Measurements from ENCODE around the gene COMMD3.
"Not testable (repeated sequence)": the region's sequence is repeated elsewhere in the genome, so short reads cannot be mapped to it uniquely, and the experiment has no call there.

COMMD3 gene

DNA sequence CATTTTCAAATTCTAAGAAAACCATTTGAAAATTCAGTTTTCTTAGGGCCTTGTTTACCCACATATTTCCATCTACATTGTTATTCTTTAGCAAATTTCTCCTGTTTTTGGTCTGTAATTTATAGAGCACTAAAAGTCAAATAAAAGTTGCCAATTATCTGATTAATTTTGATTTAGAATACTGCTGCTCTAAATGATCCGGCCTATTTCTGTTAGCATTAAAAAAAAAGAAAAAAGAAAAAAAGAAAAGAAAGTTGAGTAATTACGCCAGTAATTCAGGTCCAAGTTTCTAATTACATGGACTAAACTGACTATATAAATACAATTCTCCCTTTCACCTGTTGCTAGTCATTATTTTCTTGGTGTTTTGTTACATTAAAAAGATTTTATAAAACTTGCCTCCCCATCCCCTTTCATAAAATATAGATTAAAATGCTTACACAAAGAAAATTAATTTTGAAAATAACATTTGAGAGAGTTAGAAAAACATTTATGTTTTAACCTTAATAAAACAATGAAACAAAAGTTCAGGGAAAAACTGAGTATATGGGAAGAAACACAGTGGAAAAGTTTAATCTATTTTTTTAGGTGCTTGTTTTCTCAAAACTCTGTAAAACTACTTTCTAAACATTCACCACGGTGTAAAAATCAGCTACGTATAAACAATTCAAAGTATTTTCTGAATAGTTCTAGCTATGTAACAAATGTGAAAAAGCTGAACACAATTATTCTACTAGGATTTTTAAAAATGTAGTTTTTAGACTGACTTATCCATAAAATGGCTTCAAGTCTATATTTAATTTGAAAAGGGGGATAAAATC, 6.8 kb upstream of the COMMD3 start:
- H3K4me3 ChIP-seq (ENCODE audit: control insufficient read depth, low read depth, low read length) = no peak overlapping the region
- DNase-seq (ENCODE audit: low read depth) = no peak
- TF ChIP-seq, protein P1, sequence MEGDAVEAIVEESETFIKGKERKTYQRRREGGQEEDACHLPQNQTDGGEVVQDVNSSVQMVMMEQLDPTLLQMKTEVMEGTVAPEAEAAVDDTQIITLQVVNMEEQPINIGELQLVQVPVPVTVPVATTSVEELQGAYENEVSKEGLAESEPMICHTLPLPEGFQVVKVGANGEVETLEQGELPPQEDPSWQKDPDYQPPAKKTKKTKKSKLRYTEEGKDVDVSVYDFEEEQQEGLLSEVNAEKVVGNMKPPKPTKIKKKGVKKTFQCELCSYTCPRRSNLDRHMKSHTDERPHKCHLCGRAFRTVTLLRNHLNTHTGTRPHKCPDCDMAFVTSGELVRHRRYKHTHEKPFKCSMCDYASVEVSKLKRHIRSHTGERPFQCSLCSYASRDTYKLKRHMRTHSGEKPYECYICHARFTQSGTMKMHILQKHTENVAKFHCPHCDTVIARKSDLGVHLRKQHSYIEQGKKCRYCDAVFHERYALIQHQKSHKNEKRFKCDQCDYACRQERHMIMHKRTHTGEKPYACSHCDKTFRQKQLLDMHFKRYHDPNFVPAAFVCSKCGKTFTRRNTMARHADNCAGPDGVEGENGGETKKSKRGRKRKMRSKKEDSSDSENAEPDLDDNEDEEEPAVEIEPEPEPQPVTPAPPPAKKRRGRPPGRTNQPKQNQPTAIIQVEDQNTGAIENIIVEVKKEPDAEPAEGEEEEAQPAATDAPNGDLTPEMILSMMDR (IDR thresholded peaks at IDR 0.05; ENCODE audit: control insufficient read depth, insufficient read depth, low read depth, low read length, missing control alignments) = no peak

DNA sequence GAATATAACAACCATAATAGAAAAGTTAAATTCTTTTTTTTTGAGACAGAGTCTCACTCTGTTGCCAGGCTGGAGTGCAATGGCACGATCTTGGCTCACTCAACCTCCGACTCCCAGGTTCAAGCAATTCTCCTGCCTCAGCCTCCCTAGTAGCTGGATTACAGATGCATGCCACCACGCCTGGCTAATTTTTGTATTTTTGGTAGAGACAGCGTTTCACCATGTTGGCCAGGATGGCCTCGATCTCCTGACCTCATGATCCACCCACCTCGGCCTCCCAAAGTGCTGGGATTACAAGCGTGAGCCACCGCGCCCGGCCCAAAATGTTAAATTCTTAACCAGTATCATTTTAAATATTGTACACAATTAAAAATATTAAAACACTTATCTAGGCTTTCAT, 6.2 kb upstream of the COMMD3 start:
- not testable (repeated sequence) for DNase-seq (ENCODE audit: low read depth)

GRCh38 chr10:22310928-22311327, 5.3 kb upstream of the COMMD3 start:
- DNase-seq (ENCODE audit: low read depth) = no peak
- TF ChIP-seq, protein P1 (IDR thresholded peaks at IDR 0.05; ENCODE audit: control insufficient read depth, insufficient read depth, low read depth, low read length, missing control alignments) = no peak
- H3K4me3 ChIP-seq (ENCODE audit: control insufficient read depth, low read depth, low read length) = no peak overlapping the region

More for the DNA sequence above, 6.2 kb upstream of the COMMD3 start:
- not testable (repeated sequence) for H3K4me3 ChIP-seq (ENCODE audit: control insufficient read depth, low read depth, low read length)

- TF ChIP-seq, protein P1 (IDR thresholded peaks at IDR 0.05; ENCODE audit: control insufficient read depth, insufficient read depth, low read depth, low read length, missing control alignments) = no peak
- H3K4me3 ChIP-seq (ENCODE audit: control insufficient read depth, low read depth, low read length) = no peak overlapping the region
- no peak for DNase-seq (ENCODE audit: low read depth)
Observed at GRCh38 chr10:22314852-22315251, 1.3 kb upstream of the COMMD3 start.

- DNase-seq (ENCODE audit: low read depth) = no peak
- peak overlapping the region; percentile 80 for H3K4me3 ChIP-seq (ENCODE audit: control insufficient read depth, low read depth, low read length)
- TF ChIP-seq, protein P1 (IDR thresholded peaks at IDR 0.05; ENCODE audit: control insufficient read depth, insufficient read depth, low read depth, low read length, missing control alignments) = no peak
Observed at GRCh38 chr10:22315455-22316285, 518 bp upstream of the COMMD3 start.

DNA sequence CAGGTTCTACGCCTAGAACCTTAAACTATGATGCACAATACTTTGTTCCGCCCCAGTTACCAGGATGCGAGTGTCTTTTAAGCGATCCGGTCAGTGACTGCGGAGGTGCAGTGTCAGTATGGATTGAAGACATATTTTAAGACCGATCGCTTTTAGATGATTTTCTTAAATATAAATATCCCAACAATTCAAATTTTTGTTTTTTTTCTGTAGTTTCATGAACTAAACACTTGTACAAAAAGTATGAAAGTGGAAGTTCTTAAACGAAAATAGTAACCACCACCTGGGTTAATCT, 835 bp downstream of the COMMD3 start:
- no peak for DNase-seq (ENCODE audit: low read depth)
- H3K4me3 ChIP-seq (ENCODE audit: control insufficient read depth, low read depth, low read length) = peak overlapping the region; percentile 80
- TF ChIP-seq, protein P1 (IDR thresholded peaks at IDR 0.05; ENCODE audit: control insufficient read depth, insufficient read depth, low read depth, low read length, missing control alignments) = no peak

Data from AG09309 (cell line).